NB4 (cell line): ENCODE results near the gene MAPKAPK3.

Source experiments
- DNase-seq: peaks from one replicate; pipeline ENCODE4 v3.0.0; 2010; ENCODE audit warnings: low read depth
- H3K4me3 ChIP-seq: one replicate; pipeline ENCODE4 v1.5.1; 2011; ENCODE audit warnings: mild to moderate bottlenecking, low read depth, low read length, moderate library complexity
- CTCF ChIP-seq: IDR thresholded peaks from one replicate; pipeline ENCODE4 v1.5.1; 2012; ENCODE audit warnings: low read depth, low read length
- MAX ChIP-seq: IDR thresholded peaks from 2 replicates; pipeline ENCODE4 v1.6.1; 2011; ENCODE audit warnings: low read depth, low read length
- MYC ChIP-seq: IDR thresholded peaks from 2 replicates; pipeline ENCODE4 v1.6.1; 2011; ENCODE audit warnings: low read depth, low read length
- POLR2A ChIP-seq: IDR thresholded peaks from 2 replicates; pipeline ENCODE4 v1.6.1; 2011; ENCODE audit warnings: mild to moderate bottlenecking; ENCODE audit not compliant: insufficient read length; ENCODE audit errors: extremely low read depth

Gene MAPKAPK3

GRCh38 chr3:50577348-50577747 lies 39.6 kb upstream of the MAPKAPK3 start:
- H3K4me3 ChIP-seq = no peak overlapping the region
- TF ChIP-seq MYC = no peak
- TF ChIP-seq CTCF = no peak
- no peak for TF ChIP-seq POLR2A
- no peak for TF ChIP-seq MAX
- DNase-seq = no peak

- no peak for DNase-seq
- no peak overlapping the region for H3K4me3 ChIP-seq
- TF ChIP-seq CTCF (no peak), MYC (no peak), POLR2A (no peak), MAX (no peak)
Observed at GRCh38 chr3:50580683-50581458, 36.1 kb upstream of the MAPKAPK3 start.

GRCh38 chr3:50581459-50581842 lies 35.5 kb upstream of the MAPKAPK3 start:
- TF ChIP-seq MAX (no peak), MYC (no peak), CTCF (no peak), POLR2A (no peak)
- no peak for DNase-seq
- H3K4me3 ChIP-seq = no peak overlapping the region

GRCh38 chr3:50582083-50582482 lies 34.9 kb upstream of the MAPKAPK3 start:
- no peak for TF ChIP-seq CTCF
- no peak for TF ChIP-seq POLR2A
- TF ChIP-seq MYC = no peak
- no peak for TF ChIP-seq MAX
- no peak overlapping the region for H3K4me3 ChIP-seq
- no peak for DNase-seq

- DNase-seq = no peak
- no peak for TF ChIP-seq MYC
- no peak for TF ChIP-seq MAX
- no peak for TF ChIP-seq POLR2A
- TF ChIP-seq CTCF = no peak
- no peak overlapping the region for H3K4me3 ChIP-seq
Observed at GRCh38 chr3:50583897-50584296, 33.1 kb upstream of the MAPKAPK3 start.

GRCh38 chr3:50584391-50584790 lies 32.6 kb upstream of the MAPKAPK3 start:
- no peak for DNase-seq
- TF ChIP-seq MYC = no peak
- TF ChIP-seq CTCF = no peak
- no peak for TF ChIP-seq MAX
- TF ChIP-seq POLR2A = no peak

More at GRCh38 chr3:50584391-50584790, 32.6 kb upstream of the MAPKAPK3 start:
- H3K4me3 ChIP-seq = no peak overlapping the region
